NCI-H2081 (cell line): ENCODE data around the gene CACNG7.

Experiments used
- DNase-seq, 2 experiments: peaks; one replicate each; lab custom pipeline; 2025; lab: John Stamatoyannopoulos, UW

Gene CACNG7

GRCh38 chr19:53983457-53984289 lies 74.6 kb downstream of the CACNG7 start:
- no peak for DNase-seq

GRCh38 chr19:53985863-53986262 lies 76.8 kb downstream of the CACNG7 start:
- DNase-seq: no peak

- no peak for DNase-seq
Measured at GRCh38 chr19:53988981-53989380, 79.9 kb downstream of the CACNG7 start.

DNA sequence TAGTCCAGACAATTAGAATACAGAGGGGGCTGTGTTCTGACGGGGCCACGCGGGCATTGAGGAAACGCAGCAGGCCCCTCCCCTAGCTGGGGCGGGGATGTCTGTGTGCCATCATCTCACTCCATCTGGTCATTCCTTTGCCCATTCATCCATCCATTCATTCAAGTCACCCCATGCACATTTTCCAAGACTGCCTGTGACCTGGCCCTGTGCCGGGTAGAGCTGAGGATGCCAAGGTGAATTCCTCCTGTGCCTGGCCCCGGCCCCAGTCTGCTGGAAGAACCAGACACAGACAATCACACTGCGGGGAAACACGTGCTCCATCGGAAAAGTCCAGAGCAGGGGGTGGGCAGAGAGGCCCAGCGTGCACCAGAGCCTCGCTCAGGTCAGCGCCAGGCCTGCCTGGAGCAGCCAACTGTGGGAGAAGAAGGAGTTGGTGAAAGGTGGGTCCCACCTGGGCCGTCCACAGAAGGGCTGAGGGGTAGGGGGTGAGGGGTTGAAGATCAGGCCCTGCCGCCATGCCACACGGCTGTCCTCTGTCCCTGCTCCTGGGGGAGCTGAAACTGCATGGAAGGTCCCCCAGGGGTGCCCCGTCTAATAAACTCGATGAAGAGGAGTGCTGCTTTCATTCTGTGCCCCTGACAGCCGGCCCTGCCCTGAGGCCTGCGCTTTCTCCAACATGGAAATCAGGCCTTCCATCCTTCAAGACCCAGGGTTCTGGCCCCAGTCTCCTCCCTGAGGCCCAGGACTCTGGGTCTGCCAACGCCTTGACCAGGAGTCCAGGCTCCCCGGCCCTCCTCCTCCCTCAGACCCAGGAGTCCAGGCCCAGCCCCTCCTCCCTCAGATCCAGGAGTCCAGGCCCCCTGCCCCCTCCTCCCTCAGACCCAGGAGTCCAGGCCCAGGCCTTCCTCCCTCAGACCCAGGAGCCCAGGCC lies 80.8 kb downstream of the CACNG7 start:
- no peak for DNase-seq

GRCh38 chr19:53991224-53992113 lies 82.4 kb downstream of the CACNG7 start, which contains the start of gene CACNG6:
Gene CACNG6, plus strand, starts transcription at chr19:53991637. Its CDS starts 1,241 bp downstream, at chr19:53992878.
- DNase-seq: no peak

GRCh38 chr19:53992211-53992610 lies 83.1 kb downstream of the CACNG7 start:
- no peak for DNase-seq

GRCh38 chr19:53992815-53993214 lies 83.7 kb downstream of the CACNG7 start:
- DNase-seq: no peak

DNA sequence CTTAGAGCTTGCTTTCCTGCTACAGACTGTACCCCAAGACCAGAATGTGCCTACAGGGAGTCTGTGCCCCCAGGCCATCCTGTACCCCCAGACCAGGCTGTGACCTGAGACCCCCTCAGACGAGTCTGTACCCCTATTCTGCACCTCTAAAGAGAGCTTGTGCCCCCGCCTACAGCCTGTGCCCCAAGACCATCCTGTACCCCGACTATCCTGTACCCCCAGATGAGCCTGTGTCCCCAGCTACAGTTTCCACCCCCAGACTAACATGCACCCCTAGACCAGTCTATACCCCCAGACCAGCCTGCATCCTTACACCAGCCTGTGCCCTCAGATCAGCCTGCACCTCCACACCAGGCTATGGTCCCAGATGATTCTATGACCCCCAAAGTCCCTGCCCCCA lies 84.4 kb downstream of the CACNG7 start:
- no peak for DNase-seq
